ENCODE data around the gene OR2G3.

Gene OR2G3

GRCh38 chr1:247605286-247605685, at the start of gene OR2G3:
Gene OR2G3, plus strand, starts transcription at chr1:247605586. Its CDS starts 0 bp downstream, at chr1:247605586.
- DNase-seq (ENCODE audit: low read depth) = no peak

GRCh38 chr1:247557926-247558674, 47.3 kb upstream of the OR2G3 start:
- no peak for DNase-seq (ENCODE audit: low read depth)

DNA sequence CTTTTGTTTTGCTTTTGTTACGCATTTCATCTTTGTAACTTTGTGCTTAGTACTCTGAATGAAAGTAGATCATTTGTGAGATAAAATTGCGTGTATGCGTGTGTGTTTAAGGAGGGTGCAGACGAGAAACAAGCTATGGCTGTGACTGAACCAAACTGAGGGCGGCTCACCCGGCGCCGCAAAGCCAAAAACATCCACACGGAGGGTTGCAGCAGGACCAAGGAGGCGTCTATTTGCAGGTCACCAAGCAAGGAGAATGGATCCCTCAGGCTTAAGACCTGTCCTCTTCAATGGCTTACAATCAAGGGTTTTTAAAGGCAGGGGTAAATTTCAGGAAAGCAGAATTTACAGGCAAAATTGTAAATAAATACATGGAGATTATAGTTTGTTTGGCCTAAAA, 43.7 kb upstream of the OR2G3 start:
- no peak for DNase-seq (ENCODE audit: low read depth)

- DNase-seq (ENCODE audit: low read depth) = no peak
These were observed 43.2 kb upstream of the OR2G3 start for GRCh38 chr1:247562198-247562597.

- no peak for DNase-seq (ENCODE audit: low read depth)
These were observed 31.1 kb upstream of the OR2G3 start for GRCh38 chr1:247574236-247574635.

GRCh38 chr1:247574664-247575063, 30.7 kb upstream of the OR2G3 start:
- DNase-seq (ENCODE audit: low read depth) = no peak

DNA sequence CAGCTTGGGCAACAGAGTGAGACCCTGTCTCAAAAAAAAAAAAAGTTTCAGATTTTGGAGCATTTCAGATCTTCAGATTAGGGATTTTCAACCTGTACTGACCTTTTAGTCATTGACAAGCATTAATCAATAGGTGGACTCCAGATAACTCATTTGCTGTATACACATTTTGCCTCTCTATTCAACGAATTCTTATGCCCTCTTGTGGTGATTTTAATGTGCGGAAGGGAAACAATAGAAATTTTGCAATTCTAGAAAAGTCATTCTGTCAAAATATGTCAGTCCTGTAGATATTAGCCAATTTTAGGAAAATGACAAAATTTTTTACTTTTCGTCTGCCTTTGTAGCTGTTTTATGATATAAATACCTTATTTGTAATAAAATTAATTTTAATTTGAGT, 28.9 kb upstream of the OR2G3 start:
- DNase-seq (ENCODE audit: low read depth) = no peak

- no peak for DNase-seq (ENCODE audit: low read depth)
These were observed 26.4 kb upstream of the OR2G3 start for GRCh38 chr1:247578946-247579460.

GRCh38 chr1:247588060-247588459, 17.3 kb upstream of the OR2G3 start, which contains the start of gene OR2G2:
Gene OR2G2, plus strand, starts transcription at chr1:247588360. Its CDS starts 0 bp downstream, at chr1:247588360.
- DNase-seq (ENCODE audit: low read depth) = no peak

DNA sequence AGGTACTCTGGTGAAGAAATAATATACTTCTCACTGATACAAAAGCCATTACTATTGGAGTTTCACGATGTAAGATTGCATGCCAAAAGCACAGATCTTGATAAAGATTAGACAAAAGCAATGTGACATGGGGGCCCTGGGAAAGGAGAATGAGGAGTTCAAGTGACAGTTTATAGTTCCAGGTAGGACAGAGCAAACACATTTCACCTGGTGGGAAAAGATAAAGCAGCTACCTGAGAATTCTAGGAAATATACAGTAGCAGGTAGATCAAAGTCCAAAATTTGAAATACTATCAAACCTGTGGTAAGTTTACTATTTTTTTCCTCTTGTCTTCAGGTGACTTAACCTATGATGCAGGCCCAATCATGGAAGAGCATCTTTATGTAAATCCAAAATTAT, 8.0 kb downstream of the OR2G3 start:
- no peak for DNase-seq (ENCODE audit: low read depth)

DNA sequence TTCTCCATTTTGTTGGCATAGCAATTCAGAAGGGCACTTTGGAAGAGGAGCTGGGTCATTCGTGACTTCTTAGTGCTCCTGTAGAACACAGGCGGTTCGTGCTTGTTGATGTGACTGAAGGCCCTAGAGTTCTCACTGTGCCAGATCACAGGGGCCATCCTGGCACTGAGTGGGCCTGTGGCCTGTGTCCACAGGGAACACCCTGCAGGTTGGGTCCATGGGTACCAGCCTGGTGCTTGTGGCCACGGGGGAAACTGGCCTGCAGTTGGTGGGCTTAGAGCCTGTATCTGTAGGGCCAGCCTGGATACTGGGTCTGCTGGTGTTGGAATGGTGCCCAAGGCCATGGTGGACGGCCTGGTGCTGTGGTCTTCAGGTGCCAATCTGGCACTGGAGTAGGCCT, 9.2 kb downstream of the OR2G3 start:
- no peak for DNase-seq (ENCODE audit: low read depth)

DNA sequence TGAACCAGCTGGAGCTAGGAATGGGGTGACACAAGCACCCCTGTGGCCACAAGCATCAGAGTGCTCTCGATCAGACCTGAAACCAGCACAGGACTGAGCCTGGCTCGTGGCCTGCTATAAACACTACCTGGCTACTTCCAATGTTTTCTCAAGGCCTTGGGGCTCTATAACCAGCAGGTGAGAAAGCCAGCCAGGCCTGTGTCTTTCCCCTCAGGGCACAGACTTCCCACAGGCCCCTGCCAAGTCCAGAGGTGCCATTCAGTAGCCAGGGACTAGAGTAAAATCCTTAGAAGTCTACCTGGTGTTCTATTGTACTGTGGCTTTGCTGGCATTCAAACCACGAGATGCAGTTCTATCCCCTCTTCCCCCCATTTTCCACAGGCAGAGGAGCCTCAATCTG, 22.6 kb downstream of the OR2G3 start:
- no peak for DNase-seq (ENCODE audit: low read depth)

DNA sequence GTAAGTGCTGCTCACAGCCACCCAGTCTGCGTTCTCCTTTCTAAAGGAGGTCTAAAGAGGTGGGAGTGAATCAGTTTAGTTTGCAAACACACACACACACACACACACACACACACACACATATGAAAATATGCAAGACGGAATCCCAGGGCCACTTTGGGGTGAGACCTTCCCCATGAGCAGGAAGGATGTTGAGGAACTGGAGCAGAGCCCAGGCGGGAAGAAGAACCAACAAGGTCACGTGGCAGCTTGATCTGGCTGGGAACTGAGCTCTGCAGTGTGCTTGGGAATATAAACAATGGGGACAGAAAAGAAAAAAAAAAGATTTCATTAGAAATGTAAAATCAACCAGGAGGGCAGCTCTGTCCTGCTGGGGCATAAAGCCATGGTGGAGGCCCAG, 32.6 kb downstream of the OR2G3 start:
- DNase-seq (ENCODE audit: low read depth) = no peak

GRCh38 chr1:247638781-247639180, 33.4 kb downstream of the OR2G3 start:
- no peak for DNase-seq (ENCODE audit: low read depth)

DNA sequence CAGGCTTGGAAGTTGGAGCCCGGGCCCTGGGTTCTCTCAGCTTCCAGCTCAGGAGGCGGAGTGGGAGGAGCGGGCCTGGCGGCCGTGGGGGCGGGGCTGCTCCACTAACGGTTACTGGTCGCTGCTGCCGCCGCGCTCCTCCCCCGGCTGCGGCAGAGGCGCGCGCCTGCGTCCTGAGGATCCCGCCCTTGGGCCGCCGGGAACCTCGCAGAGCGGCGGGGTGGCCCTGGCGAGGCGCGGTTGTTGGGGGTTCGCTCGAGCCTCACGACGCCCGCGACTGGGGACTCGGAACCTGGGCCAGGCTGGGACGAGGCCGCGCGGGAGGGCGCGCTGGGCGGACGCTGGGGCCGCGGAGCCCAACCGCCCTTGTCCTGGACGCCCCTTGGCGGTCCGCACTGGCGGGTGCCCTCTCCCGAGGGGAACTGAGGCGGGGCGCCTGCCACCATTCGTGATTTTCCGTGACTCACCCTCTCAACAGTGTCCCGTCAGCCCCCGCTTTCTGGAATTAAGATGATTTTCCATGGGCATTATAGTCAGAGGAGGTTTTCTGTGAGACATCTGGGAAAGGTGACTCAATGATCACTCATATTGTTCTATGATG, 34.1 kb downstream of the OR2G3 start:
- peak; percentile 8 for DNase-seq (ENCODE audit: low read depth)

- no peak for DNase-seq (ENCODE audit: low read depth)
These were observed 37.4 kb downstream of the OR2G3 start for GRCh38 chr1:247642742-247643141.

GRCh38 chr1:247646867-247647266, 41.5 kb downstream of the OR2G3 start:
- DNase-seq (ENCODE audit: low read depth) = no peak

DNA sequence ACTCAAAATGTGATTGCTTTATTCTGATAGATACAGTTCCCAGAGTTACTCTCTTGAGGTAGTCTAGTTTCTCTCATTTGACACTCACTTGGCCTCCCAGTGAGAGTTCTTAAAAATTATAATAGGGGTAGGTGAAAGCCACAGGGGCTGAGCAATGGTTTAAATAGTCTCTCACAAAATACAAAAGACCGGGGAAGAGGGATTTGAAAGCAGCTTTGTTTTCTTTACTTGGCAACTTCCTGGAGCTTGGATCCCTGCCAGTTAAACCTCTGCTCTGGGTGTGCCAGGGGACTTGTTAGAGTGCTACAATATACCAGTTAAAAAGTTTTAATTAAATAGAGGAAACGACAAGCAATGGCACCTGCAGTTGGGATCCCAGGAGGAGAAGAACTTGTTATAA, 42.5 kb downstream of the OR2G3 start:
- no peak for DNase-seq (ENCODE audit: low read depth)

DNA sequence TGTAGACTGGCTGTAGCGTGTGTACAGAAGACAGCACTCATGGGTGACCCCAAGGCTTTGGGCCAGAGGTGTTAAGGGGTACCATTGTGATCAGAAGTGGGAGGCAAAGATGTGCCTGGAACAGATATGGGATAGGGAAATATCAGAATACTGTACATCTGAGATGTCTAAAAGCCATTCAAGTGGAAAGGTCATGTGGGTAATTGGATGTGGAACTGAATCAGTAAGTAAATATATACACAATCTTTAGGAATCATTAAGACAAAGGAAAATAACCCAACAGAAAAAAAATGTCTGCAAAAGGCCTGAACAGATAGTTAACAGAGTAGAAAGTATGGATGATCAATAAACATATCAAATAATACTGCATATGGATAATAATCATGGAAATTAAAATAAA, 47.7 kb downstream of the OR2G3 start:
- no peak for DNase-seq (ENCODE audit: low read depth)
